CD4-positive, alpha-beta memory T cell (primary cell): ENCODE data around the gene SGTB. TPM values are rescaled to one million over a fixed set of nuclear protein-coding genes. Genes with fewer than 3 reads are reported as not detected.
A peak's percentile ranks its signal among the peaks of the same experiment; 100 is the strongest.
"Not testable (repeated sequence)": the region's sequence is repeated elsewhere in the genome, so short reads cannot be mapped to it uniquely, and the experiment has no call there.

Experiments
- CTCF ChIA-PET: fragments of 350-600 bp; sonication (Branson Sonifier 250); formaldehyde crosslinking; loops from one replicate; lab custom pipeline; 2021; ENCODE audit warnings: inconsistent platforms; ENCODE audit not compliant: partially characterized antibody; lab: Charles Lee
- POLR2A ChIA-PET: fragments of 350-600 bp; sonication (Branson Sonifier 250); formaldehyde crosslinking; loops from one replicate; lab custom pipeline; 2021; ENCODE audit not compliant: partially characterized antibody; lab: Charles Lee
- DNase-seq, 5 donors: peaks; one replicate each; pipeline versions ENCODE4 v3.0.0 to v3.0.0-alpha.2; 2020 to 2022; ENCODE audit warnings: mixed read lengths in 1 of 5
- H3K27ac ChIP-seq: one replicate; pipeline ENCODE4 v1.7.0; 2013; ENCODE audit warnings: low read depth, low read length
- H3K27me3 ChIP-seq: 2 replicates; pipeline ENCODE4 v1.7.0; 2013; ENCODE audit warnings: mild to moderate bottlenecking, low read length, moderate library complexity; ENCODE audit not compliant: insufficient read depth
- H3K36me3 ChIP-seq: 2 replicates; pipeline ENCODE4 v1.7.0; 2013; ENCODE audit warnings: mild to moderate bottlenecking, low read length, moderate library complexity; ENCODE audit not compliant: insufficient read depth
- H3K4me1 ChIP-seq: 2 replicates; pipeline ENCODE4 v1.7.0; 2013; ENCODE audit warnings: mild to moderate bottlenecking, low read length, moderate library complexity; ENCODE audit not compliant: insufficient read depth
- H3K4me3 ChIP-seq, 2 donors: one replicate each; pipeline ENCODE4 v1.7.0; 2013; ENCODE audit warnings: low read length in 2 of 2, mild to moderate bottlenecking in 1 of 2
- H3K9me3 ChIP-seq, 2 donors: one replicate each; pipeline ENCODE4 v1.7.0; 2013; ENCODE audit warnings: low read length in 2 of 2, control low read depth in 1 of 2; ENCODE audit not compliant: control insufficient read depth in 1 of 2
- H3K27ac Mint-ChIP-seq, 7 donors: one replicate each; pipeline ENCODE4 v1.8.0; 2020 to 2021; ENCODE audit warnings: mixed read lengths in 7 of 7, mild to moderate bottlenecking in 6 of 7, inconsistent platforms in 3 of 7, moderate library complexity in 3 of 7
- H3K27me3 Mint-ChIP-seq, 2 donors: one replicate each; pipeline ENCODE4 v1.8.0; 2020 to 2021; ENCODE audit warnings: mixed read lengths in 2 of 2
- H3K36me3 Mint-ChIP-seq, 2 donors: one replicate each; pipeline ENCODE4 v1.8.0; 2020 to 2021; ENCODE audit warnings: mixed read lengths in 2 of 2, inconsistent platforms in 1 of 2, mild to moderate bottlenecking in 1 of 2
- H3K4me1 Mint-ChIP-seq, 4 donors: one replicate each; pipeline ENCODE4 v1.8.0; 2020 to 2021; ENCODE audit warnings: mixed read lengths in 4 of 4, mild to moderate bottlenecking in 1 of 4
- H3K4me3 Mint-ChIP-seq, 8 donors: one replicate each; pipeline ENCODE4 v1.8.0; 2020 to 2021; ENCODE audit warnings: mixed read lengths in 8 of 8, mild to moderate bottlenecking in 7 of 8, moderate library complexity in 6 of 8, inconsistent platforms in 3 of 8
- H3K9me3 Mint-ChIP-seq, 8 donors: one replicate each; pipeline ENCODE4 v1.8.0; 2020 to 2021; ENCODE audit warnings: mixed read lengths in 8 of 8, mild to moderate bottlenecking in 5 of 8, inconsistent platforms in 3 of 8, moderate library complexity in 1 of 8
- intact Hi-C: fragments of 100-400 bp; cut with micrococcal nuclease; formaldehyde crosslinking; loops from one replicate; pipeline ENCODE4 v1.15.1; 2023
- polyA plus RNA-seq, 2 donors: library from polyadenylated mRNA; unstranded; fragments of 300-500 nt; fragmentation: Illumina TruSeq; gene quantifications; one replicate each; pipeline ENCODE4 v1.2.3, GENCODE V29; 2021
- total RNA-seq, 2 experiments: library from RNA; stranded (reverse); gene quantifications; one replicate each; pipeline ENCODE4 v1.2.3, GENCODE V29; 2021

The SGTB gene
- total and polyA plus RNA-seq, 4 experiments from 2014 or later = 9.3 to 46.5 (median 32.4) TPM

DNA sequence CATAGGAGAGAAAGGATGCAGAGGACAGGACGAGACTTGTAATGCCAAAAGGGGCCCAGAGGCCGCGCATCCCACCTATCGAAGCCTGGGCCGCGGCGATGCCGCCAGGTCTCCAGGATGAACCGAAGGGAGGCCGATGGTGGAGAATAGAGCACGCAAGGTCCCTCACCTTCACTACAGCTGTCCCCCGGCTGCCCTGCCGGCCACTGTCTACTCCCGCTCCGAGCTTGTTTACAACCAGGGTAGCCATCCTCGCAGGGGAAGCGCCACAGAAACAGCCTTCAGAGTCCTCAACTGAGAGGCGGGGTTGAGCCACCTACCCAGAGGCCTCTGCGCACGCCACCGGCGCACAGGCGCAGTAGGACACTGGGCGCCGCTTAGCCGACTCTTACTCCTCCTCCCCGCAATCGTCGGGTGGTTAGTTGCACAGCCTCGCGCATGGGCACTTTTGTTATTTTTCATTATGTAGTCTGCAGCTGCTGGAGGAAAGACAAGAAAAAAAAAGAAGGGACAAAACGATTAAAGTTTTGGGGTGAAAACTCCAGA, 97.8 kb downstream of the SGTB start, which contains the start of gene TRIM23:
TSS of gene TRIM23 (minus strand) at position 309 of the 546 bp plus-strand sequence. CDS start at position 250, 59 bp downstream.
- Mint-ChIP-seq H3K9me3 (peaks cover 0 to 2% (median 0%) of the 10 kb centered on the region in 8 donors), H3K4me3 (peak within 1 kb of the TSS; percentile 96 to 100 (median 99)), H3K27ac (peak within 1 kb of the TSS; percentile 97 to 100 (median 99)), H3K36me3 (peaks cover 7 to 32% of the 10 kb centered on the region in 2 donors), H3K27me3 (peaks cover 2 to 3% of the 10 kb centered on the region in 2 donors), H3K4me1 (peaks cover 26 to 68% (median 40%) of the 10 kb centered on the region in 4 donors)
- peak in 4 of 5 donors; percentile 92 to 95 (median 94) for DNase-seq
- peak within 1 kb of the TSS; percentile 79 for H3K27ac ChIP-seq
- H3K4me1 ChIP-seq = peaks cover 34% of the 10 kb centered on the region
- H3K4me3 ChIP-seq = peak within 1 kb of the TSS; percentile 74 to 98
- no peaks in the 10 kb centered on the region for H3K27me3 ChIP-seq
- intact Hi-C loops = loop anchor here (1.0 to 5.0 kb wide), 7 partner anchors 37 to 855 kb away; partner anchors contain the start of genes CENPK, CWC27, ERBIN and NLN
- POLR2A ChIA-PET = interaction anchor here (0.5 to 3.4 kb wide), 13 partner anchors 12 to 856 kb away, joined by 3 to 70 read pairs (median 5); partner anchors contain the start of genes ADAMTS6, CENPK, CWC27 and NLN
- CTCF ChIA-PET = interaction anchor here (1.2 to 1.6 kb wide), 3 partner anchors 9 to 558 kb away, joined by 3 to 5 read pairs (median 3); no protein-coding TSS in a partner anchor
- H3K9me3 ChIP-seq = no peaks in the 10 kb centered on the region
- peaks cover under 1% of the 10 kb centered on the region for H3K36me3 ChIP-seq

DNA sequence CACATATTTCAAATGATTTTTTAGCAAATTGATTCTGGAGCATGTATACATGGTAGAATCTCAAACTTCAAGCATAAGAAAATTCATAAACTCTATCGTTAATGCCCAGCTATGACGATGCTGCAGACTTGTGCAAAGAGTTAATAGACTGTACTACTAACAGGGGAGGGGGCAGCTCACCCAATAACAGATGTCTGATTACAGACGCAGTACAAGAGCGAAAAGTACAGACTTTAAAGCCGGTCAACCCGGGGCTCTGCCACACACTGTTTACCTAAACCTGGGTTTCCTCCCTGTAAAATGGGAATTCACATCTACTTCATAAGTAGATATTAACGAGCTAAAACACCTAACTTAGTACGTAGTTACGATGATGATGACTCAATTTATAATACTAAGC, 98.4 kb downstream of the SGTB start:
- peak overlapping the region; percentile 56 to 74 for H3K4me3 ChIP-seq
- POLR2A ChIA-PET = interaction anchor here (0.9 to 3.4 kb wide), 11 partner anchors 11 to 855 kb away, joined by 3 to 70 read pairs (median 6); partner anchors contain the start of genes ADAMTS6, CENPK, CWC27 and NLN
- no peaks in the 10 kb centered on the region for H3K27me3 ChIP-seq
- H3K27ac ChIP-seq = peak overlapping the region; percentile 79
- CTCF ChIA-PET = interaction anchor here (0.9 to 1.6 kb wide), 4 partner anchors 10 to 558 kb away, joined by 3 to 5 read pairs (median 4); partner anchors contain the start of genes CENPK and PPWD1
- no peaks in the 10 kb centered on the region for H3K9me3 ChIP-seq
- DNase-seq = peak in 2 of 5 donors; percentile 3 to 9
- Mint-ChIP-seq H3K27ac (peak overlapping the region; percentile 97 to 100 (median 99)), H3K4me1 (peaks cover 28 to 74% (median 42%) of the 10 kb centered on the region in 4 donors), H3K9me3 (peaks cover 0 to 2% (median 0%) of the 10 kb centered on the region in 8 donors), H3K27me3 (peaks cover 2 to 3% of the 10 kb centered on the region in 2 donors), H3K4me3 (peak overlapping the region; percentile 96 to 100 (median 99)), H3K36me3 (peaks cover 10 to 32% of the 10 kb centered on the region in 2 donors)
- intact Hi-C loops = loop anchor here (5.0 kb wide), 1 partner anchor 36 kb away; no protein-coding TSS in a partner anchor
- H3K36me3 ChIP-seq = no peaks in the 10 kb centered on the region
- peaks cover 34% of the 10 kb centered on the region for H3K4me1 ChIP-seq

GRCh38 chr5:65621961-65622360, 99.9 kb downstream of the SGTB start:
- CTCF ChIA-PET, H3K36me3 ChIP-seq, H3K9me3 Mint-ChIP-seq, H3K27me3 Mint-ChIP-seq, H3K27ac ChIP-seq, H3K4me3 ChIP-seq, DNase-seq, POLR2A ChIA-PET, H3K27me3 ChIP-seq, H3K9me3 ChIP-seq: not testable (repeated sequence)
- H3K4me1 ChIP-seq = peaks cover 34% of the 10 kb centered on the region
- Mint-ChIP-seq H3K27ac (peak overlapping the region in 2 of 7 donors; percentile 19 to 99), H3K4me3 (peak overlapping the region in 4 of 8 donors; percentile 31 to 100 (median 74)), H3K36me3 (peaks cover 10 to 37% of the 10 kb centered on the region in 2 donors), H3K4me1 (peaks cover 29 to 73% (median 41%) of the 10 kb centered on the region in 4 donors)
- intact Hi-C loops = loop anchor here (5.0 kb wide), 1 partner anchor 35 kb away; no protein-coding TSS in a partner anchor

- H3K27ac Mint-ChIP-seq = peak overlapping the region in 1 of 7 donors; percentile 18
- ChIA-PET POLR2A (interaction anchor here (0.7 kb wide), 1 partner anchor 56 kb away, joined by 3 read pairs; no protein-coding TSS in a partner anchor), CTCF (interaction anchor here (1.3 kb wide), 1 partner anchor 11 kb away, joined by 3 read pairs; no protein-coding TSS in a partner anchor)
- Histone ChIP-seq H3K27me3 (no peaks in the 10 kb centered on the region), H3K9me3 (no peaks in the 10 kb centered on the region), H3K27ac (no peak overlapping the region), H3K36me3 (peaks cover 7% of the 10 kb centered on the region), H3K4me3 (no peak overlapping the region), H3K4me1 (peaks cover 20% of the 10 kb centered on the region)
- peaks cover 15 to 39% of the 10 kb centered on the region in 2 donors for H3K36me3 Mint-ChIP-seq
- H3K27me3 Mint-ChIP-seq = peaks cover 2 to 3% of the 10 kb centered on the region in 2 donors
- intact Hi-C loops = loop anchor here (5.0 kb wide), 1 partner anchor 33 kb away; no protein-coding TSS in a partner anchor
- H3K9me3 Mint-ChIP-seq = peaks cover 0 to 2% (median 0%) of the 10 kb centered on the region in 8 donors
- H3K4me1 Mint-ChIP-seq = peaks cover 26 to 65% (median 37%) of the 10 kb centered on the region in 4 donors
- no peak for DNase-seq
- no peak overlapping the region for H3K4me3 Mint-ChIP-seq
These were observed 101.9 kb downstream of the SGTB start for GRCh38 chr5:65620021-65620420.

Other genes starting within 250 kb of the SGTB start
- 1 to 10 TPM in 1 of 2 experiments, under 1 TPM in 1; 0.89 to 1.8 TPM for gene ADAMTS6, start 240.2 kb downstream of the SGTB start, total RNA-seq
- under 1 TPM in 1 of 2 donors, not detected in 1; 0.14 TPM for gene ADAMTS6, start 240.2 kb downstream of the SGTB start, polyA plus RNA-seq
- gene CENPK, start 158.9 kb downstream of the SGTB start, total RNA-seq = 10 to 100 TPM; 13.6 to 15.4 TPM
- gene CENPK, start 158.9 kb downstream of the SGTB start, polyA plus RNA-seq = 10 to 100 TPM in 1 of 2 donors, 1 to 10 TPM in 1; 6.7 to 30.7 TPM
- 100 to 1,000 TPM; 102 to 104 TPM for gene PPWD1, start 158.8 kb downstream of the SGTB start, total RNA-seq
- gene PPWD1, start 158.8 kb downstream of the SGTB start, polyA plus RNA-seq = 10 to 100 TPM; 36.4 to 45.9 TPM
- gene TRIM23, start 97.8 kb downstream of the SGTB start, total RNA-seq = 10 to 100 TPM; 22.3 to 25.4 TPM
- gene TRIM23, start 97.8 kb downstream of the SGTB start, polyA plus RNA-seq = 10 to 100 TPM; 10.2 to 12.1 TPM
- 1 to 10 TPM; 6.1 to 7.4 TPM for gene SHLD3, start 97.1 kb downstream of the SGTB start, total RNA-seq
- gene SHLD3, start 97.1 kb downstream of the SGTB start, polyA plus RNA-seq = 1 to 10 TPM; 4.9 to 9.8 TPM
- 10 to 100 TPM; 20.9 TPM for gene TRAPPC13, start 97.1 kb downstream of the SGTB start, total RNA-seq
- 10 to 100 TPM; 16.4 to 21.4 TPM for gene TRAPPC13, start 97.1 kb downstream of the SGTB start, polyA plus RNA-seq
- gene NLN, start 96 bp upstream of the SGTB start, total RNA-seq = 1 to 10 TPM; 2.3 to 2.4 TPM
- gene NLN, start 96 bp upstream of the SGTB start, polyA plus RNA-seq = 1 to 10 TPM; 2.9 to 3.5 TPM
- 10 to 100 TPM; 96.7 to 98.7 TPM for gene ERBIN, start 204.5 kb upstream of the SGTB start, total RNA-seq
- 10 to 100 TPM; 30.6 to 47.8 TPM for gene ERBIN, start 204.5 kb upstream of the SGTB start, polyA plus RNA-seq